DOHH2 (cell line): ENCODE measurements around the gene GPBAR1.

Source experiments
- H3F3A ChIP-seq: fragments of 200-600 bp; sonication (generic), shearing (Covaris generic); 2 replicates; pipeline ENCODE4 v1.6.0; 2016; ENCODE audit warnings: antibody characterized with exemption, mild to moderate bottlenecking; ENCODE audit not compliant: control insufficient read depth, insufficient read depth
- H3K27ac ChIP-seq: fragments of 200-600 bp; sonication (generic); 2 replicates; pipeline ENCODE4 v1.5.1; 2014; ENCODE audit warnings: low read depth, mild to moderate bottlenecking, low read length, moderate library complexity
- H3K27me3 ChIP-seq: fragments of 200-600 bp; sonication (generic); 2 replicates; pipeline ENCODE4 v1.6.1; 2014; ENCODE audit warnings: mild to moderate bottlenecking, low read length, mixed read lengths; ENCODE audit not compliant: control insufficient read depth
- H3K36me3 ChIP-seq: fragments of 200-600 bp; sonication (generic); 2 replicates; pipeline ENCODE4 v1.6.1; 2014; ENCODE audit warnings: mild to moderate bottlenecking, low read length, moderate library complexity, mixed read lengths; ENCODE audit not compliant: control insufficient read depth
- H3K4me1 ChIP-seq: fragments of 200-600 bp; sonication (generic); 2 replicates; pipeline ENCODE4 v1.6.1; 2014; ENCODE audit warnings: mild to moderate bottlenecking, low read length, mixed read lengths; ENCODE audit not compliant: control insufficient read depth
- H3K4me2 ChIP-seq: fragments of 200-600 bp; sonication (generic); 2 replicates; pipeline ENCODE4 v1.6.0; 2014; ENCODE audit warnings: mild to moderate bottlenecking, low read length, moderate library complexity
- H3K4me3 ChIP-seq: fragments of 200-600 bp; sonication (generic); 2 replicates; pipeline ENCODE4 v1.5.1; 2014; ENCODE audit warnings: mild to moderate bottlenecking, low read length, mixed read lengths
- H3K79me2 ChIP-seq: fragments of 200-600 bp; sonication (generic); 2 replicates; pipeline ENCODE4 v1.6.1; 2014; ENCODE audit warnings: mild to moderate bottlenecking, low read length, mixed read lengths; ENCODE audit not compliant: control insufficient read depth
- H3K9me2 ChIP-seq: fragments of 200-600 bp; sonication (generic); replicated peaks from 2 replicates; pipeline ENCODE4 v1.6.1; 2014; ENCODE audit warnings: mild to moderate bottlenecking, low read length, mixed read lengths; ENCODE audit not compliant: control insufficient read depth
- H3K9me3 ChIP-seq: fragments of 200-600 bp; sonication (generic); 2 replicates; pipeline ENCODE4 v1.6.1; 2014; ENCODE audit warnings: antibody characterized with exemption, low read length, mixed read lengths; ENCODE audit not compliant: control insufficient read depth, insufficient read depth
- H4K20me1 ChIP-seq: fragments of 200-600 bp; sonication (generic); 2 replicates; pipeline ENCODE4 v1.6.0; 2014; ENCODE audit warnings: low read depth, mild to moderate bottlenecking, antibody characterized with exemption, low read length, moderate library complexity; ENCODE audit not compliant: control insufficient read depth, insufficient read depth
- EZH2phosphoT487 ChIP-seq: fragments of 200-600 bp; sonication (generic); IDR thresholded peaks from 2 replicates; pipeline ENCODE4 v1.6.1; 2017; ENCODE audit warnings: borderline replicate concordance, mild to moderate bottlenecking, antibody characterized with exemption, low read length, moderate library complexity, mixed read lengths
- TF ChIP-seq, protein P1 (sequence below): fragments of 200-600 bp; sonication (generic); IDR thresholded peaks from one replicate; pipeline ENCODE4 v1.5.1; 2014; ENCODE audit warnings: antibody characterized with exemption, mild to moderate bottlenecking, low read depth, low read length; ENCODE audit not compliant: poor library complexity, severe bottlenecking

GPBAR1 gene

DNA sequence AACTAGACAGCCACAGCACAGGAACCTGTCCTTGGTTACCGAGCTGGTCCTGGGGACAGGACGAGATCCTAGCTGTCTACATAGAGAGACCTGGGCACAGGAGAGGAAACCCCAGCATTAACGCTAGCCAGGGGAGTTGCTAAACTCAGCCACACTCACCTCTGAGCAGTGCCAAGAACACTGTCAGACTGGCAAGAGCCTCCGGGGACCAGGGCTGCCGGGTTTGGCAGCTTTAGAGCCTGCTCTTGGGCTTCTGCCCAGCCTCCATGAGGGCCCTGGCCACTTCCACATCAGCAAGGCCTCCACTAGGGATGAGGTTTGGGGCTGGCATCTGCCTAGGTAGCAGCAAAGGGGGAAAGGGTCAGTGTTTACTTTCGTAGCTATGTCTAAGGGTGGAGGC is 24.8 kb downstream of the GPBAR1 start:
- peaks cover 2% of the 10 kb centered on the region; the same call in 1 of the 2 replicates for H3F3A ChIP-seq
- H3K4me3 ChIP-seq = no peak overlapping the region
- no peaks in the 10 kb centered on the region for H4K20me1 ChIP-seq
- TF ChIP-seq, protein P1, sequence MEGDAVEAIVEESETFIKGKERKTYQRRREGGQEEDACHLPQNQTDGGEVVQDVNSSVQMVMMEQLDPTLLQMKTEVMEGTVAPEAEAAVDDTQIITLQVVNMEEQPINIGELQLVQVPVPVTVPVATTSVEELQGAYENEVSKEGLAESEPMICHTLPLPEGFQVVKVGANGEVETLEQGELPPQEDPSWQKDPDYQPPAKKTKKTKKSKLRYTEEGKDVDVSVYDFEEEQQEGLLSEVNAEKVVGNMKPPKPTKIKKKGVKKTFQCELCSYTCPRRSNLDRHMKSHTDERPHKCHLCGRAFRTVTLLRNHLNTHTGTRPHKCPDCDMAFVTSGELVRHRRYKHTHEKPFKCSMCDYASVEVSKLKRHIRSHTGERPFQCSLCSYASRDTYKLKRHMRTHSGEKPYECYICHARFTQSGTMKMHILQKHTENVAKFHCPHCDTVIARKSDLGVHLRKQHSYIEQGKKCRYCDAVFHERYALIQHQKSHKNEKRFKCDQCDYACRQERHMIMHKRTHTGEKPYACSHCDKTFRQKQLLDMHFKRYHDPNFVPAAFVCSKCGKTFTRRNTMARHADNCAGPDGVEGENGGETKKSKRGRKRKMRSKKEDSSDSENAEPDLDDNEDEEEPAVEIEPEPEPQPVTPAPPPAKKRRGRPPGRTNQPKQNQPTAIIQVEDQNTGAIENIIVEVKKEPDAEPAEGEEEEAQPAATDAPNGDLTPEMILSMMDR = no peak
- no peak for TF ChIP-seq EZH2phosphoT487
- no peaks in the 10 kb centered on the region for H3K9me3 ChIP-seq
- H3K9me2 ChIP-seq = no peaks in the 10 kb centered on the region
- no peak overlapping the region for H3K4me2 ChIP-seq
- H3K36me3 ChIP-seq = no peaks in the 10 kb centered on the region
- peaks cover 35% of the 10 kb centered on the region for H3K79me2 ChIP-seq
- no peak overlapping the region for H3K27ac ChIP-seq
- H3K4me1 ChIP-seq = peaks cover 35% of the 10 kb centered on the region
- no peaks in the 10 kb centered on the region for H3K27me3 ChIP-seq

DNA sequence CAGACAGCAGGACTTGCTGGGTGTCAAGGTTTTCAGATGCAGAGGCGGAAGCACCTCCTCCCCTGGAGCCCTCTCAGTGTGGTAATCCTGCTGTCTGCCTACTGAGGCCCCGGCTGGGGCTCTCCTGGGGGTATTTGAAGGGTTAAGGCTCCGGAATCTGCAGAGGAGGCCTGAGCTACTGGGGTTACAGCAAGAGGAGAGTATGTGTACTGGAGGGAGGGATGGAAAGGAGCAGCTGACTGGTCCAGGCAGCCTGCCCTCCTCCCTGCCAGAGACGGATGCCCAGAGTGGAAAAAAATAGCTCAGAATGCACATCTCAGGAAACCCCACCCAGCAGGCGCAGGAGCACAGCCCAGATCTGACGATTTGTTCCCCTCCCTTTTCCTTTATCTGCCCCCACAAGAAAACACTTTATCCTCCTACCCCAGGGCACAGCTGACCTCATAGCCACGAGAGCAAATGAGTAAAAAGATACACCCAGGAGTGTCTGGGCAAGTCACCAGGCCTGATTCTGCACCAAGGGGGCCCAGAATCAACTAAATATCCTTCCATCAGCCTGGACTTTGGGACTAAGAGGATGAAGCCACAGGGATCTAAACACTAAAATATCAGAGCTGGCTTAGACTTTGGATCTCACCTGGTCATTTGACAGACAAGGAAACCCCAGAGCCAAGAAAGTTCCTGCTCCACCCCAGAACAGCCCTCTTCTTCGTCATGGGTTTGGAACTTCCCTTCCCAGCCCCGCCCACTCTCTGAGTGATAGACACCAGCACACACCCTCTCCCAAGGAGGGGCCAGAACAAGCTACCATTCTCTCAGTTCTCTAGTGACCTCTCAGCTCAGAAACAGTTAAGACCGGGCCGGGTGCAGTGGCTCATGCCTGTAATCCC is 26.0 kb downstream of the GPBAR1 start:
- Histone ChIP-seq H3K27me3 (no peaks in the 10 kb centered on the region), H3K4me2 (peak overlapping the region; percentile 80), H3K79me2 (peaks cover 42% of the 10 kb centered on the region), H3K9me2 (no peaks in the 10 kb centered on the region), H3K27ac (peak overlapping the region; percentile 25), H3K9me3 (no peaks in the 10 kb centered on the region), H4K20me1 (no peaks in the 10 kb centered on the region), H3K36me3 (no peaks in the 10 kb centered on the region), H3K4me3 (peak overlapping the region; percentile 54), H3K4me1 (peaks cover 47% of the 10 kb centered on the region), H3F3A (peaks cover 3% of the 10 kb centered on the region; the same call in 1 of the 2 replicates)
- TF ChIP-seq, protein P1 = no peak
- no peak for TF ChIP-seq EZH2phosphoT487

DNA sequence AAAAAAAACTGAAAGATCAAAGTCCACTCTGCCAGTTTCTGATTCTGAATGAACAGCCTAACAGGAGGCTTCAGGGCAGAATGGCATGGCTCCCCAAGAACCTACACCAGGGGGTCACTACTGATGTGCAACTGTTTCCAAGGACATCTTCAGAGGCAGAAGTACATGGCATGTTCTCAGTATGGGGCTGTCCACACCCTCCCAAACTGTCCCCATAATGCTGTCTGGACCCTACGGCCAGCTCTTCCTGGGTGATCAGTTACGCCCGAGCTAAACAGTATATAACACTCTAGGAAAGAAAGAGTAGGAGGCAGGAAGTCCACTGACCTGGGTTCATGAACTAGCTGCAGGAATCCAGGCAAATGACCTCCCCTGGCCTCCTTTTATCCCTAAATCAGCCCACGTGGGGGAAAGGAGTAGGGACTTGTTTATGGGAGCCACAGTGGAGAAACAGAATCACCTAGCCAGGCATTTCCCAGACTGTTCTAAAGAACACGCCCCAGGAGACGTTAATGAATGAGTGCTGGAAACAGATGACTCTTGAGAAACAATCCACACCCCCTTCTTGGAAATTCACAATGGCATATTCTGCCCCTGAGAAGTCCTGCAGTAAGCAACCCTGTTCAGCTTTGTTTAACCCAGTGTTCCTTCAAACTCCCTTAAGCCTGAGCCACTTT is 29.0 kb downstream of the GPBAR1 start:
- no peak for TF ChIP-seq EZH2phosphoT487
- TF ChIP-seq, protein P1 = no peak
- H3K79me2 ChIP-seq = peaks cover 46% of the 10 kb centered on the region
- peak overlapping the region; percentile 82 for H3K4me3 ChIP-seq
- H3K4me2 ChIP-seq = peak overlapping the region; percentile 78
- no peaks in the 10 kb centered on the region for H3K9me2 ChIP-seq
- no peaks in the 10 kb centered on the region for H3K36me3 ChIP-seq
- H3K27me3 ChIP-seq = no peaks in the 10 kb centered on the region
- no peak overlapping the region for H3K27ac ChIP-seq
- no peaks in the 10 kb centered on the region for H4K20me1 ChIP-seq
- no peaks in the 10 kb centered on the region for H3K9me3 ChIP-seq
- H3F3A ChIP-seq = peaks cover 10% of the 10 kb centered on the region
- H3K4me1 ChIP-seq = peaks cover 63% of the 10 kb centered on the region
